ENCODE data around the gene TUBGCP4. TPM values are rescaled to one million over a fixed set of nuclear protein-coding genes. Genes with fewer than 3 reads are reported as not detected.
A peak's percentile ranks its signal among the peaks of the same experiment; 100 is the strongest.

TUBGCP4 gene
- total and polyA plus RNA-seq, 10 of the 15 experiments (the other 5 are each of a cell fraction or from before 2014, with no cell fraction given) = 6.3 to 39.1 (median 24.8) TPM

- TF ChIP-seq RELA (IDR thresholded peaks at IDR 0.05; ENCODE audit: borderline replicate concordance, partially characterized antibody) (peak; percentile 76), RELB (IDR thresholded peaks at IDR 0.05; ENCODE audit: low read depth) (peak; percentile 87), ZZZ3 (IDR thresholded peaks at IDR 0.05; ENCODE audit: control insufficient read depth, insufficient read length, low read depth) (no peak), MLLT1 (IDR thresholded peaks at IDR 0.05) (peak; percentile 70), POLR2AphosphoS5 (IDR thresholded peaks at IDR 0.05; ENCODE audit: low read length) (peak; percentile 97), SUPT20H (IDR thresholded peaks at IDR 0.05; ENCODE audit: borderline replicate concordance, control insufficient read depth, low read depth, low read length) (no peak), HCFC1 (IDR thresholded peaks at IDR 0.05; ENCODE audit: low read length) (peak; percentile 44), RAD51 (IDR thresholded peaks at IDR 0.05) (no peak), SIN3A (IDR thresholded peaks at IDR 0.05; ENCODE audit: low read depth, low read length) (0 out of 2 replicates have a peak, but pooled peaks have one; percentile 48), MAX (IDR thresholded peaks at IDR 0.05; ENCODE audit: low read depth, low read length) (peak; percentile 17; the same call in 1 of the 2 replicates), CREM (IDR thresholded peaks at IDR 0.05; ENCODE audit: low read depth) (peak; percentile 84), ATF3 (IDR thresholded peaks at IDR 0.05; ENCODE audit: borderline replicate concordance, extremely low read depth, low read depth, low read length) (no peak), TBL1XR1 (IDR thresholded peaks at IDR 0.05; ENCODE audit: low read depth, low read length) (no peak), RB1 (IDR thresholded peaks at IDR 0.05; ENCODE audit: borderline replicate concordance) (peak; percentile 80; the same call in 1 of the 2 replicates), MEF2B (IDR thresholded peaks at IDR 0.05; ENCODE audit: partially characterized antibody, poor library complexity, severe bottlenecking) (no peak), DPF2 (IDR thresholded peaks at IDR 0.05) (peak; percentile 64; the same call in 1 of the 2 replicates), STAT3 (IDR thresholded peaks at IDR 0.05; ENCODE audit: low read depth, low read length) (no peak), CTCF (IDR thresholded peaks at IDR 0.05 in 2 of 3, conservative IDR thresholded peaks at IDR 0.05 in 1 of 3; ENCODE audit: control insufficient read depth in 2 of 3, extremely low read depth in 1 of 3, insufficient read depth in 1 of 3, low read depth in 3 of 3, low read length in 3 of 3) (no peak), NR2C1 (IDR thresholded peaks at IDR 0.05) (no peak; the same call in 1 of the 2 replicates), TAF1 (IDR thresholded peaks at IDR 0.05; ENCODE audit: borderline replicate concordance, low read depth, low read length) (peak; percentile 50; the same call in 1 of the 2 replicates), SREBF1 (IDR thresholded peaks at IDR 0.05; ENCODE audit: low read length) (no peak)
Observed at GRCh38 chr15:43329960-43330779, 40.7 kb upstream of the TUBGCP4 start, which contains the start of gene LCMT2 (continued).

Measured in GM12878 (cell line).